ENCODE results near the gene FARSB.

Gene FARSB

GRCh38 chr2:222561151-222561550 lies 94.7 kb downstream of the FARSB start:
- DNase-seq (ENCODE audit: low read depth in 2 of 2) = no peak

DNA sequence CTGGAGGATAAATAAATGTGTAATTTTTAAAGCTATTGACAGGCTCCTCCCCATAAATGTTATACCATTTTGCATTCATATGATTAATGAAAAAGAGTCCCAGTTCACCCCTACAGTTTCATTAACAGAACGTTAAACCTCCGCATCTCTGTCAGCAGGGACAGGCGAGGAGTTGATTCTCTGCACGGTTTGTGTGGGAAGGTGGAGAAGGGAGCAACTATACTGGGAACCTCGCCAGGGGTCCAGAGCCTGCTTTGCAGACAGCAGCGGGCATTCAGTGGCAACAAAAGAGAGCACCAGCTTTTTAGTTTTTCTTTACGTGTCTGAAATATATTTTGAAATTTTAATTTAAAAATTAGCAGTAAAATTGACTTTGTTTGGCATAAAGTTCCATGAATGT lies 101.4 kb downstream of the FARSB start:
- DNase-seq (ENCODE audit: low read depth in 2 of 2) = no peak

- no peak for DNase-seq (ENCODE audit: low read depth in 2 of 2)
These were observed 106.9 kb downstream of the FARSB start for GRCh38 chr2:222548992-222549391.

GRCh38 chr2:222547083-222547482 lies 108.8 kb downstream of the FARSB start:
- no peak for DNase-seq (ENCODE audit: low read depth in 2 of 2)

GRCh38 chr2:222545823-222546795 lies 109.8 kb downstream of the FARSB start:
- DNase-seq (ENCODE audit: low read depth in 2 of 2) = no peak

DNA sequence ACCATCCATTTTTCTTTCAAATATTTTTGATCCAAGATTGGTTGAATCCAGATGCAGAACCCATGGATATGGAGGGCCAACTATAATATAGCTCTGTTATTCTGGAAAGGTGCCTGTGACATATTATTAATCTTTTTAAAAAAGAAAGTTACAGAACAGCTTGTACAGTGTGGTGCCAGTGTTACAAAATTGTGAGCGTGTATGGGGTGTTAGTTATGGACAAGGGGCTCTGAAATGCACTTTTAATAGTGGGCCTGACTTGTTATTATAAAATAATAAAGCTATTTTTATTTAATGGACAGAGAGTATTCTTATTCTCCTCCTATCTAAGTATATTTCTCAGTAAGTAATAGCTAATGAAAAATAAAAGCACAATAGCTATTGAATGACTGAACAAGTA lies 111.2 kb downstream of the FARSB start:
- no peak for DNase-seq (ENCODE audit: low read depth in 2 of 2)

DNA sequence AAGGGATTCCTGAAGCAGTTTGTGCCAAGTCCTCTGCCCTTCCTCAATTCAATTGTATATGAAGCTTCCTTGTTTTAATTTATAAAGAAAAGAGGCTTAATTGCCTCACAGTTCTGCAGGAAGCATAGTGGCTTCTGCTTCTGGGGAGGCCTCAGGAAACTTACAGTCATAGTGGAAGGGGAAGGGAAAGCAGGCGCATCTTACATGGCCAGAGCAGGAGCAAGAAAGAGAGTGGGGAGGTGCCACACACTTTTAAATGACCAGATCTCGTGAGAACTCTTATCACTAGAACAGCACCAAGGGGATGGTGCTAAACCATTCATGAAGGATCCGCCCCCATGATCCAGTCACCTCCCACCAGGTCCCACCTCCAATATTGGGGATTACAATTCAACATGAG lies 117.4 kb downstream of the FARSB start:
- no peak for DNase-seq (ENCODE audit: low read depth in 2 of 2)

GRCh38 chr2:222535477-222535876 lies 120.4 kb downstream of the FARSB start:
- DNase-seq (ENCODE audit: low read depth in 2 of 2) = no peak

DNA sequence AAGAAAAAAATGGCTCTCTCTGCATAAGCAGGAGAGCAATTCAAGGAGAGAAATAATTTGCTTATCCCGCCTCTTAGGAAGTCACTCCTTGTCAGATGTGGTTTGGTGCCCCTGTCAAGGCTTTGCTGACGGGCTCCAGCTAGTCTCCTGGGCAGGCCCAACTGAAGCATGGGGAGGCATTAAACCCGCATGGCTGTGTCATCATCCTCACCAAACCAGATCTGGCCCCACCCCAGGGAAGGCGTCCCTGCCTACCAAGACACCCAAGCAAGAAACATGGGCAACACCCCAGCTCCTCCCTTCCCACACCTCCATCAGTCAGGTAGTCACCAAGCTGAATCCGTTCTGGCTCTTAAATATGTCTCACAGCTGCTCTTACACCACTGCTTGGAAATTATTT lies 123.6 kb downstream of the FARSB start:
- DNase-seq (ENCODE audit: low read depth in 2 of 2) = no peak

GRCh38 chr2:222526480-222527277 lies 129.2 kb downstream of the FARSB start:
- DNase-seq (ENCODE audit: low read depth in 2 of 2) = no peak

GRCh38 chr2:222525811-222526210 lies 130.1 kb downstream of the FARSB start:
- no peak for DNase-seq (ENCODE audit: low read depth in 2 of 2)

- no peak for DNase-seq (ENCODE audit: low read depth in 2 of 2)
These were observed 131.9 kb downstream of the FARSB start for GRCh38 chr2:222523783-222524544.

- DNase-seq (ENCODE audit: low read depth in 2 of 2) = no peak
These were observed 133.8 kb downstream of the FARSB start for GRCh38 chr2:222522082-222522481.

GRCh38 chr2:222521099-222521498 lies 134.8 kb downstream of the FARSB start:
- DNase-seq (ENCODE audit: low read depth in 2 of 2) = no peak
